ENCODE results near the gene JAK1.
"Not testable (repeated sequence)": the region's sequence is repeated elsewhere in the genome, so short reads cannot be mapped to it uniquely, and the experiment has no call there.

The JAK1 gene

DNA sequence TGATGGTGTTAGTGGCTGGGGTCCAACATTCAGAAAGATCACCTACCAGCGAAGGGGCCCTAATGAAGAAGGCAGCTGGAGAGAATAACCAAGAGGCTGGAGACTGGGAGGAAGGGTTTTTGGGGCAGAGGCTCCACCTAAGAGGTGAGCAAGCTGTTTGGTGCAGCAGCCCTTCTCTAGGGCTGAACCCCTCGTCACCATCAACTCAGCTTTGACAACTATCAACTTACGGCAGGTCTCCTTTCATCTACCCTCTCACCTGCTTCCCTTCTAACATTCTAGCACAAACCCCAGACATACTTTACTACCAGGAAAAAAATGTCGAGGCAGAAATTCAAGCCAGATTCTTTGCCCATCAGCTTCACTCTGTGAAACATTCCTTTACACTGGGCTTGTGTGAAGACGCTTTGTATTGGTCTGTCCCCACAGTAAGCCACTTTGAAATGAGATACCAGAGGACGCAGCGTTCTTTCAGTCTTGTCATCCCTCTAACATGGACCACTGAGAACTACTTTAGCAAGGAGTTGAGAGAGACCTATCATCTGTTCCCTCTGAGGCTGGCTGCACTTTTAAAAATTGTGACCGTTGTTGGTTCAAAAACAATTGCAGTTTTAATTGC lies 136.8 kb downstream of the JAK1 start:
- no peak for DNase-seq

DNA sequence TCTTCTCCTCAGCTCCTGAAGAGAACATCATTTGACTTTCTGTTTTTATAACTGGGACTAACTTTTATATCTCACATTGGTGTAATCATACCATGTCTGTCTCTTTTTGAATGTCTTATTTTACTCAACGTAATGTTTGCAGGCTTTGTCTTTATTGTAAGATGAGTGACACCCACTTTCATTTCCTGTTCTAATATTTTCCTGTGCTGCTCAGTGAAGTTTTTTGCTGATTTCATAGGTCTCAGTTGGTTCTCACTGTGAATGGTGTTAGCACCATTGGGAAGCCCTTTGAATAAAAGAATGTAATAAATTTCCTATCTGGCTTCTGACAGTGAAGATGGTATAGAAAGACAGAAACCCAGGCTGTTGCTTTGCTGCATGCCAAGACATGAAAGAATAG lies 137.5 kb downstream of the JAK1 start:
- no peak for DNase-seq

DNA sequence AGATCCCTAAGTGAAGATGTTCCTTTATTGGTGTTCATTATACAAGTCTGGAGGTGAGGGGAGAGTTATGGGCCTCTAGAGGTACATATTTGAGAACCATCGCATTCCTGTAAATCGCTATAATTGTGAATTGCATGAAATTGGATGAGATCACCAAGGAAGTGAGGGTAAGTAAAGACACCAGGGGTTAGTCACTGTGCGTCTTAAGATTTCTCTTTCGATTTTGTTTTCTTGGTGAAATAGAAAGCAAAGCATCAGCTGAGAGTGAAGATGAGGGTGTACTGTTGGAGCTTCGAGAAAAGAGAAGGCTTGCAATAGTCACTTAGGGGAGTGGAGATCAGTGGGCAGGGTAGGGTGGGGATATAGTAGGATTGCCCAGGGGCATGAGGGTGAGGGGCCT lies 139.4 kb downstream of the JAK1 start:
- DNase-seq = no peak

DNA sequence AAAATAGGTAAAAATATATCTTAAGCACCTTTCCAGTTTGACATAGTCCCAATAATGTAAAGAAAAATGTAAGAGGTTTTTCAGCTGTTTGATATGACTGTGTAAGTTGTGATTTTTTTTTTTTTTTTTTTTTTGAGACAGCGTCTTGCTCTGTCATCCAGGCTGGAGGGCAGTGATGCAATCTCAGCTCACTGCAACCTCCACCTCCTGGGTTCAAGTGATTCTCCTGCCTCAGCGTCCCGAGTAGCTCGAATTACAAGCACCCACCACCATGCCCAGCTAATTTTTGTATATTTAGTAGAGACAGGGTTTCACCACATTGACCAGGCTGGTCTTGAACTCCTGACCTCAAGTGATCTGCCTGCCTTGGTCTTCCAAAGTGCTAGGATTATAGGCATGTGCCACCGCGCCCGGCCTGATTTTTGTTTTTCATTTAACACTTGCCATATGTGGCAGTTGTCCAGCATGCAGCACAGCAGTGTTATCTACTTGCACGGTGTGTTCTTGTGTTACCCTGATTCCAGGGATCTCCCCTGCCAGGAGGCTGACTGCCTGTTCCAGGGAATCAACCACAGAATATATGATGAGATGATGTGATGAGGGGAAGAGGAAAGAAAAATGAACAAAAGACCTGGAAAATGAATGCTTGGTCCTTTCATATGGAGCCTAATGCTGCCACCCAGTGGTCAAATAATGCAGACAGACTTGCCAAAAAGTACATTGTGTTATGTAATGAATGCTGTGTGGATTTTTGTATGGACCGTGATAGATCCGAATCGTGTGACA lies 142.5 kb downstream of the JAK1 start:
- DNase-seq = peak; percentile 70 to 81

DNA sequence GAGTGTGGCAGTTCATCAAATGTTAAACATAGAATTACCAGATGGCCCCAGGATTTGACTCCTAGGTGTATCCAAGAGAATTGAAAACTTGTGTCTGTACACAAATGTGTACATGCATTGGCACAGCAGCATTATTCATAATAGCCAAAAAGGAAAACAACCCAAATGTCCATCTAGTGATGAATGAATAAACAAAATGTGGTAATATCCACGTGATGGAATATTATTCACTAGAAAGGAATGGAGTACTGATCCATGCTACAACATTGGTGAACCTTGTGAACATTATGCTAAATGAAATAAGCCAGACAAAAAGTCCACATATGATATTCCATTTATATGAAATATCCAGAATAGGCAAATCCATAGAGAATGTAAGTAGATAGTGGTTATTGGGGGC lies 143.7 kb downstream of the JAK1 start:
- no peak for DNase-seq

DNA sequence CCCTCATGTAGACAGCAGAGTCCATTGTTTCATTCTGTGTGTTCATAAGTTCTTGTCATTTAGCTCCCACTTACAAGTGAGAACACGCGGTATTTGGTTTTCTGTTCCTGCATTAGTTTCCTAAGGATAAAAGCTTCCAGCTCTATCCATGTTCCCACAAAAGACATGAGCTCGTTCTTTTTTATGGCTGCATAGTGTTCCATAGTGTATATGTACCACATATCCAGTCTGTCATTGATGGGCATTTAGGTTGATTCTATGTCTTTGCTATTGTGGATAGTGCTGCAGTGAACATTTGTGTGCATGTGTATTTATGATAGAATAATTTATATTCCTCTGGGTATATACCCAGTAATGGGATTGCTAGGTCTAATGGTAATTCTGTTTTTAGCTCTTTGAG lies 145.8 kb downstream of the JAK1 start:
- not testable (repeated sequence) for DNase-seq

DNA sequence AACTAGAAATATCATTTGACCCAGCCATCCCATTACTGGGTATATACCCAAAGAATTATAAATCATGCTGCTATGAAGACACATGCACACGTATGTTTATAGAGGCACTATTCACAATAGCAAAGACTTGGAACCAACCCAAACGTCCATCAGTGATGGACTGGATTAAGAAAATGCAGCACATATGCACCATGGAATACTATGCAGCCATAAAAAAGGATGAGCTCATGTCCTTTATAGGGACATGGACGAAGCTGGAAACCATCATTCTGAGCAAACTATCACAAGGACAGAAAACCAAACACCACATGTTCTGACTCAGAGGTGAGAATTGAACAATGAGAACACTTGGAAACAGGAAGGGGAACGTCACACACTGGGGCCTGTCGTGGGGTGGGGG lies 149.0 kb downstream of the JAK1 start:
- DNase-seq = not testable (repeated sequence)

DNA sequence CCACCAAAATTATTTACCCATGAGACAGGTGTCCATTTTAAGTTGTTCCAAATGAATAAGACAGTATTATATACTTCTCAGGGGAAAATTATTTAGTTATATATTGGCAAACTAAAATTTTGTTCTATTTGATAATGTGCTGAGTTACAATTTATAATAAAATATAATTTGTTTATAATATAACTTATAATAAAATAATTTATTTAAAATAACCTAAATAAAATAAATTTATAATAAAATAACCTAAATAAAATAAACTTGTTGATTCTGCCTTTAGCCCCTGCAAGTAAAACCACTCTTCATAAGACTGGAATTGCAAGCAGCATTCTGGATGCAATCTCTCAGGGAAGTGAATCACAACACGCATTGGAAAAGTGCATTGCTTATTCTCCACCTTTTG lies 151.9 kb downstream of the JAK1 start:
- DNase-seq = no peak

DNA sequence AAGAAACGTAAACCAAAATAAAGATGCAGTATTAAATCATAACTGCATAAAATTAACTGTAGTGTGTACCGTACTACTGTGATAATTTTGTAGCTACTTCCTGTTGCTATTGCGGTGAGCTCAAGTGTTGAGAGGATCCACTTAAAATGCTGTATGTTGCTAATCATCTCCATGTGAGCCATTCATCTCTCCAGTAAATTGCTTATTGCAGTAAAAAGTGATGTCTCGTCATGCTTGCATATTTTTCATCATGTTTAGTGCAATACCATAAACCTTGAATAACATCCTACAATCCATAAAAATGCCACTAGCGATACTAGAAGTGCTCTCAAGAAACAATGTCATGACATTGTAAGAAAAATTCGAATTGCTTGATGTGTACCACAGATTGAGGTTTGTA lies 155.2 kb downstream of the JAK1 start:
- DNase-seq = no peak

DNA sequence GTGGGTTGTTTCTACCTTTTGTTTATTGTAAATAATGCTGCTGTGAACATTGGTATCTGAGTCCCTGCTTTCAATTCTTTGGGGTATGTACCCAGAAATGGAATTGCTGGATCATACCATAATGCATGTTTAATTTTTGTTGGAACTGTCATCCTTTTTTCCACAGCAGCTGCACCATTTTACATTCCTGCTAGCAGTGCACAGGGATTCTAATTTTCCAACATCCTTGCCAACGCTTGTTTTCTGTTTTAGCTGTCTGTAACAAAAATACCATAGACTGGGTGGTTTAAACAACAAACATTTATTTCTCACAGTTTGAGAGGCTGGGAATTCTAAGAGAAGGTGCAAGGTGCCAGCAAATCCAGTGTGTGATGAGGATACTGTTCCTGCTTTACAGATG lies 156.3 kb downstream of the JAK1 start:
- no peak for DNase-seq

DNA sequence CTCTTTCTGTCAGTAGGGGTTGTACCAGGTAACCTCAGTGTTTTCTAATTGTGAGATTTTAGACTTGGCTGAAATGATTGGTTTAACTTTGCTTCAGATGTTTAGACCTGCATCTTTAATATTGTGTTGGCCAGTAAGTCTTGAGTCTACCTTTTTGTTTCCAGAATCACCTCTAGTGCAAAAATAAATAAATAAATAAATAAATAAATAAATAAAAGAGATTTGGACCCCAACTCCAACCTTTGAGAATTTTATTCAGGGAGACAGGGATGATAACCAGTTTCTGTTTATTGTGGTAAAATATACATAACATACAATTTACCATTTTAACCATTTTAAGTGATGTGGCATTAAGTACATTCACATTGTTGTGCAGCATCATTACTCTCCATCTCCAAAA lies 157.0 kb downstream of the JAK1 start:
- DNase-seq = no peak

DNA sequence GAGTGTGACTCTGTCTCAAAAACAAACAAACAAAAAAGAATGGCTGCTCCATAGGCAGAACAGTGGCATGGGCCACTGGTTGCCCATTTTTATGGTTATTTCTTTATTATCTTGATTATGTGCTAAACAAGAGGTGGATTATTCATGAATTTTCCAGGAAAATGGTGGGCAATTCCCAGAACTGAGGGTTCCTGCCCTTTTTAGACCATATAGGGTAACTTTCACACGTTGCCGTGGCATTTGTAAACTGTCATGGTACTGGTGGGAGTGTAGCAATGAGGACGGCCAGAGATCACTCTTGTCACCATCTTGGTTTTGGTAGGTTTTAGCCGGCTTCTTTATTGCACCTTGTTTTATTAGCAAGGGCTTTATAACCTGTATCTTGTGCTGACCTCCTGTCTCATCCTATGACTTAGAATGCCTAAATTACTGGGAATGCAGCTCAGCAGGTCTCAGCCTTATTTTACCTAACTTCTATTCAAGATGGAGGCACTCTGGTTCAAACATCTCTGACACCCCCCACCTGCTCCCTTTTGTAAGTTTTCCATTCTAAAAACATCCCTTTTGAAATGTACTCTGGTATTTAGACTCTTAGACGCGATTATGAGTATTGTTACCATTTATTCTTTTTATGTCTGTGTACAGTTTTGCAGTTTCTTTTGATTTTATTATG lies 164.4 kb downstream of the JAK1 start:
- no peak for DNase-seq

DNA sequence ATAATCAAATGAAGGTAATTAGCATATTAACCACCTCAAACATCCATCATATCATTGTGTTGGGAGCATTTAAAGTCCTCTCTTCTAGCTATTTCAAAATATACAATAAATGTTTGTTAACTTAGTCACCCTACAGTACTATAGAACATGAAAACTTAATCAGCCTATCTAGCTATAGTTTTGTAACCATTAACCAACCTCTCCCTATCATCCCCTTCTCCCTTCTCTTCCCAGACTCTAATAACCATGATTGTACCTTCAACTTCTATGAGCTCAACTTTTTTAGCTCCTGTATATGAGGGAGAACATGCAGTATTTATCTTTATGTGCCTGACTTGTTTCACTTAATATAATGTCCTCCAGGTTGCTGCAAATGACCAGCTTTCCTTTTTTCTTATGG lies 167.5 kb downstream of the JAK1 start:
- DNase-seq = no peak

DNA sequence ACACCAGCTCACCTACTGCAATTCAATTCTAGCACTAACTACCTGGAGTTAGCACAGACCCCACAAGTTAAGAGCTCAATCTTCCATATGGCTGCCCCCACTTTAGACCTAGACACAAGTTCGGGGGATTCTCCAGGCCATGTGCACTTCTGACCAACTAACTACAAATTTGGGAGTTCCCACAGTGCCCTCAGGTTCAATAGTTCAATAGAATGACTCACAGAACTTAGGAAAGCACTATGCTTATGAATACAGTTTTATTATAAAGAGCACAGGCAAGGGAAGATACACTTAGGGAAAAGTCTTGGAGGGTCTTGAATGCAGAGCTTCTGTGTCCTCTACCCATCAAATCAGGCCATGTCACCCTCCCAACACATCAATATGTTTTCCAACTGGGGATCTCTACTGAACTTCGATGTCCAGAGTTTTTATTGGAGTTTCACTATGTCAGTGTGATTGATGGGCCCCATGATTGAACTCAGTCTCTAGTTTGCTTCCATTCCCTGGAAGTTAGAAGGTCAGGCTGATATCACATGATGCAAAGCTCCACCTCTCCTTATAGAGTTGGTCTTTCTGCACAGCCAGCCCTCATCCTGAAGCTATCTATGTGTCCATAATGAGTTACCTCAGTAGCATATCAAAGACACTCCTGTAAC lies 175.4 kb downstream of the JAK1 start:
- DNase-seq = no peak

Data from Kasumi-1 (cell line).